GM23248 (cell line): Measurements from ENCODE around the gene UQCRC1. TPM values are rescaled to one million over a fixed set of nuclear protein-coding genes. Genes with fewer than 3 reads are reported as not detected.
A peak's percentile ranks its signal among the peaks of the same experiment; 100 is the strongest.

Experiments used
- DNase-seq: peaks from one replicate; pipeline ENCODE4 v3.0.0-alpha.2; 2015
- H2AFZ ChIP-seq: fragments of 200-600 bp; sonication (generic); 2 replicates; pipeline ENCODE4 v1.6.1; 2016; ENCODE audit warnings: antibody characterized with exemption
- H3F3A ChIP-seq: fragments of 200-600 bp; sonication (generic); 2 replicates; pipeline ENCODE4 v1.6.1; 2016; ENCODE audit warnings: mild to moderate bottlenecking, antibody characterized with exemption, mixed run types; ENCODE audit not compliant: insufficient read depth
- H3K27ac ChIP-seq: fragments of 200-600 bp; sonication (generic); 2 replicates; pipeline ENCODE4 v1.5.1; 2016; ENCODE audit warnings: mild to moderate bottlenecking
- H3K27me3 ChIP-seq: fragments of 200-600 bp; sonication (generic); replicated peaks from 2 replicates; pipeline ENCODE4 v1.6.1; 2016; ENCODE audit warnings: mild to moderate bottlenecking; ENCODE audit not compliant: insufficient read depth
- H3K36me3 ChIP-seq: fragments of 200-600 bp; sonication (generic); 2 replicates; pipeline ENCODE4 v1.6.1; 2016; ENCODE audit warnings: low read depth, mild to moderate bottlenecking
- H3K4me1 ChIP-seq: fragments of 200-600 bp; sonication (generic); 2 replicates; pipeline ENCODE4 v1.6.1; 2016; ENCODE audit warnings: mild to moderate bottlenecking; ENCODE audit not compliant: insufficient read depth
- H3K4me2 ChIP-seq: fragments of 200-600 bp; sonication (generic); one replicate; pipeline ENCODE4 v1.6.1; 2016; ENCODE audit warnings: mild to moderate bottlenecking; ENCODE audit not compliant: unreplicated experiment
- H3K4me3 ChIP-seq: fragments of 200-600 bp; sonication (generic); 2 replicates; pipeline ENCODE4 v1.5.1; 2016; ENCODE audit warnings: mild to moderate bottlenecking
- H3K79me2 ChIP-seq: fragments of 200-600 bp; sonication (generic); 2 replicates; pipeline ENCODE4 v1.6.1; 2016; ENCODE audit warnings: mild to moderate bottlenecking; ENCODE audit not compliant: insufficient read depth
- H3K9ac ChIP-seq: fragments of 200-600 bp; sonication (generic); 2 replicates; pipeline ENCODE4 v1.6.1; 2016; ENCODE audit warnings: mild to moderate bottlenecking
- H3K9me2 ChIP-seq: fragments of 200-600 bp; sonication (generic); 2 replicates; pipeline ENCODE4 v1.6.1; 2016; ENCODE audit warnings: mixed run types, mild to moderate bottlenecking, moderate library complexity; ENCODE audit not compliant: insufficient read depth
- H3K9me3 ChIP-seq: fragments of 200-600 bp; sonication (generic); one replicate; pipeline ENCODE4 v1.6.1; 2017; ENCODE audit warnings: low read depth
- H4K20me1 ChIP-seq: fragments of 200-600 bp; sonication (generic); 2 replicates; pipeline ENCODE4 v1.6.0; 2016; ENCODE audit not compliant: insufficient read depth
- EZH2 ChIP-seq: fragments of 200-600 bp; sonication (generic); IDR thresholded peaks from 2 replicates; pipeline ENCODE4 v1.6.1; 2018; ENCODE audit warnings: antibody characterized with exemption, mild to moderate bottlenecking; ENCODE audit not compliant: insufficient read depth, poor library complexity, severe bottlenecking
- EZH2phosphoT487 ChIP-seq: fragments of 200-600 bp; sonication (generic); IDR thresholded peaks from 2 replicates; pipeline ENCODE4 v1.6.1; 2018; ENCODE audit warnings: antibody characterized with exemption, moderate library complexity, mild to moderate bottlenecking, low read depth; ENCODE audit not compliant: insufficient read depth
- WGBS, 2 experiments: methylation state at CpG; one replicate each; pipeline ENCODE4 v1.1.6; 2015 to 2017; ENCODE audit warnings: low lambda C conversion rate in 2 of 2, low coverage in 1 of 2; ENCODE audit errors: missing lambda C conversion rate in 2 of 2; 5-methylcytosine and 5-hydroxymethylcytosine counted together
- in situ Hi-C: fragments of 300-500 bp; cut with MboI; formaldehyde crosslinking; loops from 2 replicates; pipeline ENCODE4 v1.15.0; 2020
- polyA plus RNA-seq: library from polyadenylated mRNA; unstranded; fragments of >200 nt; fragmentation: Nextera tagmentation; extraction: Ambion mirVana; gene quantifications from 2 replicates; pipeline ENCODE4 v1.2.1, GENCODE V29; 2016
- total RNA-seq: library from RNA; depleted of rRNA; stranded (reverse); fragments of >200 nt; shearing (Covaris generic); gene quantifications from 2 replicates; pipeline ENCODE4 v1.2.3, GENCODE V29; 2014

The UQCRC1 gene
- total and polyA plus RNA-seq, 2 experiments from 2014 or later, result 252 to 285 TPM

GRCh38 chr3:48599509-48600285, 9.7 kb downstream of the UQCRC1 start:
- Histone ChIP-seq H3K27me3 (no peaks in the 10 kb centered on the region), H3K9me3 (no peaks in the 10 kb centered on the region), H3K4me1 (peaks cover 44% of the 10 kb centered on the region), H3F3A (peaks cover 45% of the 10 kb centered on the region), H4K20me1 (no peaks in the 10 kb centered on the region), H3K9me2 (no peaks in the 10 kb centered on the region), H3K4me3 (peak overlapping the region; percentile 26; the same call in 1 of the 2 replicates), H3K4me2 (peak overlapping the region; percentile 66), H3K9ac (peak overlapping the region; percentile 62; the same call in 1 of the 2 replicates), H3K36me3 (peaks cover 18% of the 10 kb centered on the region; the same call in 1 of the 2 replicates), H2AFZ (no peak overlapping the region), H3K27ac (peak overlapping the region; percentile 90), H3K79me2 (peaks cover 1% of the 10 kb centered on the region; the same call in 1 of the 2 replicates)
- no peak for DNase-seq
- TF ChIP-seq EZH2phosphoT487 (no peak), EZH2 (no peak)
- WGBS, 2 experiments, result 97 to 98% methylated on average over 12 of the region's 12 CpGs
- in situ Hi-C loops, result no loop called here

GRCh38 chr3:48599077-48599501, 10.4 kb downstream of the UQCRC1 start:
- DNase-seq, result no peak
- Histone ChIP-seq H4K20me1 (no peaks in the 10 kb centered on the region), H3K27ac (peak overlapping the region; percentile 90), H3K79me2 (peaks cover 7% of the 10 kb centered on the region; the same call in 1 of the 2 replicates), H3K36me3 (peaks cover 17% of the 10 kb centered on the region; the same call in 1 of the 2 replicates), H3F3A (peaks cover 45% of the 10 kb centered on the region), H2AFZ (no peak overlapping the region), H3K9me2 (no peaks in the 10 kb centered on the region), H3K4me3 (peak overlapping the region; percentile 26; the same call in 1 of the 2 replicates), H3K4me1 (peaks cover 50% of the 10 kb centered on the region), H3K4me2 (peak overlapping the region; percentile 66), H3K27me3 (no peaks in the 10 kb centered on the region), H3K9me3 (no peaks in the 10 kb centered on the region), H3K9ac (peak overlapping the region; percentile 62)
- in situ Hi-C loops, result no loop called here
- no peak for TF ChIP-seq EZH2
- no peak for TF ChIP-seq EZH2phosphoT487
- 51 to 61% methylated on average over 11 of the region's 11 CpGs for WGBS, 2 experiments

DNA sequence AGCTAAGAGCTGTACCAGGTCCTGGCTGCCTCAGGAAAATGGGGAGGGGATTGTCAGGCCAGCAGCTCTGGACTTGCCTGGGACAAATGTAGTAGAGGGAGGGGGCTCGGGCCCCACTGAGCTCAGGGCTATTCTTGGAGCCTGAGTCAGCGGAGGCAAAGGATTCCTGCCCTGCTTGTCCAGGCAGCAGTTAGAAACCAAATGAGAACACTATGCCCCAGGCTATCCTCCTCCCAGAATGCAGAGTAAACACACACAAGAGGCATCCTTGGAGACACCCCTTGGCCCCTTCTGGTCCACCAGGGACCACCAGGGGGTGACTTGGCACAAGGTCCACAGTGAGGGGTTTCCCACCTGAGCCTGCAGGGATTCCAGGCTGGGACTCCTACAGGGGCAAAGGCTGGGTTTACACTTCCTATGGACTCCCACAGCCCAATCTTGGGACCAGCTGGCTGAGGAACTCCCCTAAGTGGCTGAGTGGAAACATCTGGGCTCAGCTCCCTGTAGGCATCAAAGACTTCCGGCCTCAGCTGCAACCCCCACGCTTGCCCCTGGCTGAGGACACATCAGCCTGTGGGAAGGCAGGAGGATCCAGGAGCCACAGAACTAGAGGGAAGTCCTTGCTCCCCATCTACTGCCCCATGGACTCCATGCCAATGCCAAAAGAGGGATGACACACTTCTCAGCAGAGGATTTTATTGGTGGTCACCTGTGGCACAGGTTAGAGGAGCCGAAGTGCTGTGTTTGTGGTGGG, 10.9 kb downstream of the UQCRC1 start:
- 4 to 6% methylated on average over 5 of the region's 5 CpGs for WGBS, 2 experiments
- Histone ChIP-seq H2AFZ (no peak overlapping the region), H3K9me3 (no peaks in the 10 kb centered on the region), H4K20me1 (no peaks in the 10 kb centered on the region), H3K4me3 (peak overlapping the region; percentile 26; the same call in 1 of the 2 replicates), H3K4me1 (peaks cover 52% of the 10 kb centered on the region), H3K27me3 (no peaks in the 10 kb centered on the region), H3K9me2 (no peaks in the 10 kb centered on the region), H3K4me2 (peak overlapping the region; percentile 66), H3K79me2 (peaks cover 7% of the 10 kb centered on the region; the same call in 1 of the 2 replicates), H3K27ac (peak overlapping the region; percentile 90), H3K9ac (peak overlapping the region; percentile 62), H3F3A (peaks cover 42% of the 10 kb centered on the region), H3K36me3 (peaks cover 17% of the 10 kb centered on the region; the same call in 1 of the 2 replicates)
- in situ Hi-C loops, result no loop called here
- TF ChIP-seq EZH2 (no peak), EZH2phosphoT487 (no peak)
- peak; percentile 96 for DNase-seq

DNA sequence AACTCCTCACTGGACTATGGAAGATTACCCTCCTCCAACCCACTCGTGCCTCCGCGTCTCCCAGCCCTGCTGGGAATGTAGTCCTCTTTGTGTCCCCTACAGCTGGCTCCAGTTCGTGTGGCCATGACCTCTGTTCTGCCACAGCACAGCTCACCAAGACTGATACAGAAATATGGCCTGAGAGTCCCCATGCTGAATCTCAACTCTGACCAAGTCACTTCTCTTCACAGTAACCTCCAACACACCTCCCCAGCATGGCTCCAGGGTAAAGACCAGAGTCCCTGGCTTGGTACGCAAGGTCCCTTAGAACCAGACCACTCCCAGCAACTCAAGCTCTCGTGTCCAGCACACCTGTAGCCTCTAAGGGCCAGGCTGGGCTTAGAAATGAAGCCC, 12.0 kb downstream of the UQCRC1 start:
- DNase-seq, result no peak
- Histone ChIP-seq H3K9ac (peak overlapping the region; percentile 62), H3K9me2 (no peaks in the 10 kb centered on the region), H3F3A (peaks cover 42% of the 10 kb centered on the region), H3K79me2 (peaks cover 7% of the 10 kb centered on the region; the same call in 1 of the 2 replicates), H3K4me1 (peaks cover 52% of the 10 kb centered on the region), H4K20me1 (no peaks in the 10 kb centered on the region), H3K4me2 (peak overlapping the region; percentile 66), H3K9me3 (no peaks in the 10 kb centered on the region), H2AFZ (no peak overlapping the region), H3K4me3 (no peak overlapping the region), H3K36me3 (peaks cover 17% of the 10 kb centered on the region; the same call in 1 of the 2 replicates), H3K27me3 (no peaks in the 10 kb centered on the region), H3K27ac (peak overlapping the region; percentile 90)
- TF ChIP-seq EZH2 (no peak), EZH2phosphoT487 (no peak)
- WGBS, 2 experiments, result 90 to 92% methylated on average over 6 of the region's 6 CpGs
- in situ Hi-C loops, result no loop called here
